Epithelial cell of proximal tubule (primary cell): Measurements from ENCODE around the gene ITPR2. TPM values are rescaled to one million over a fixed set of nuclear protein-coding genes. Genes with fewer than 3 reads are reported as not detected.

Experiments
- DNase-seq: peaks from one replicate; pipeline ENCODE4 v3.0.0-alpha.2; 2011; ENCODE audit warnings: low read depth
- H3K4me3 ChIP-seq: 2 replicates; pipeline ENCODE4 v1.5.1; 2011; ENCODE audit warnings: low read depth, mild to moderate bottlenecking, low read length
- CTCF ChIP-seq: conservative IDR thresholded peaks from 2 replicates; pipeline ENCODE4 v1.5.1; 2012; ENCODE audit warnings: low read depth, mild to moderate bottlenecking, low read length
- total RNA-seq: library from RNA; depleted of rRNA; stranded (reverse); fragments of >200 nt; gene quantifications from 2 replicates; pipeline ENCODE4 v1.2.3, GENCODE V29; 2015

ITPR2 gene
- total RNA-seq, 1 donor from 2014 or later: 13.5 TPM

- no peak for TF ChIP-seq CTCF
- H3K4me3 ChIP-seq: no peak overlapping the region
- no peak for DNase-seq
Observed at GRCh38 chr12:26563552-26563951, 269.4 kb downstream of the ITPR2 start.

DNA sequence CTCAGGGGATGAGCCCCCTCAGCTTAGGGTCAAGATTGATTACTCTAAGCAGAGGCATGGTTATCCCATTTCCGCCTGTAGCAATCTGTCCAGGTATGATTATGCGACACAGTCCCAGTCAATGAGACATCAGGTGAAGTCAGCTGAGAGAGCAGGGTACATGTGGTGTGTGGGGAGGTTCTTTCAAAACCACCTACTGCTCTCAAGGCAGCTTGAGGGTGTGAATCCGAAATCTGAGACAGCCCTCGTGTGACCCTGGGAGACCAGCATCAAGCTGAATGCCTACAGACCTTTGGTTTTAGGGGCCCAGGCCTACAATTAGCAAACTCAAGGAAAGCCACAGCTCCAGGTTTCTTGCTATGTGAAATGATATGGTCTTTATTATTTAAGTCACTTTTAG lies 275.7 kb downstream of the ITPR2 start:
- H3K4me3 ChIP-seq: no peak overlapping the region
- TF ChIP-seq CTCF: no peak
- DNase-seq: no peak

- DNase-seq: no peak
- H3K4me3 ChIP-seq: no peak overlapping the region
- no peak for TF ChIP-seq CTCF
Observed at GRCh38 chr12:26556916-26557315, 276.1 kb downstream of the ITPR2 start.

DNA sequence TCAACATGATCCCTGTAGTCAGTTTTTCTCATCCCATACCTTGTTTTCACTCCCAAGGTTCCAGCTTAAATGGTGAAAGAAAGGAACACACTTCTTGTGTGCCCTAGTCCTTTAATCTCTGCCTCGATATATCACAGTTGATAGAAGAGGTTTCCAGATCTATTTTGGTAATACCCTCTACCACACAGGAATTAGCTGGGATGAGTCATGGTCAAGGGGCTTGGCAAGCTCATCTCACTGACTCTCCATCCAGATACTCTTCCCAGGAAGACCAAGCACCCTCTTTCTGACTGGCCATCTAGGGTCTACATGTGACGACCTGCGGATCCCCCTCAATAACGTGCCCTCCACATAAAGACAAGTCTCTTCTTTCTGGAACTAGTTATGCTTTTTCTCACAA lies 277.9 kb downstream of the ITPR2 start:
- DNase-seq: no peak
- H3K4me3 ChIP-seq: no peak overlapping the region
- no peak for TF ChIP-seq CTCF

DNA sequence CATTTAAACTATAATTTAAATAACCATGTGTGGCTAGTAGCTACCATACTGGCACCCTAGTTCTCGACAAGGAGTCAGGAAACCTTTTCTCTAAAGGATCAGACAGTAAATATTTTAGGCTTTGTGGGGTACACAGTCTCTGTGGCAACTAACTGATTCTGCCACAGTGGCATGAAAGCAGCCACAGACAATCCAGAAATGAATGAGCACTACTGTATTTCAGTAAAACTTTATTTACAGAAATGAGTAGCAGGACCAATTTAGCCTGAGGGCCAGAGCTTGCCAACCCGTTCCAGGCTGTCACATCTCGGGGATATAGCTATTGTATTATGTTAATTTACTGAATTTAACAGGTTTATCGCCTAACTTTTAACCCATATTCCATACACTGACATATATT lies 278.7 kb downstream of the ITPR2 start:
- no peak overlapping the region for H3K4me3 ChIP-seq
- TF ChIP-seq CTCF: no peak
- DNase-seq: no peak

DNA sequence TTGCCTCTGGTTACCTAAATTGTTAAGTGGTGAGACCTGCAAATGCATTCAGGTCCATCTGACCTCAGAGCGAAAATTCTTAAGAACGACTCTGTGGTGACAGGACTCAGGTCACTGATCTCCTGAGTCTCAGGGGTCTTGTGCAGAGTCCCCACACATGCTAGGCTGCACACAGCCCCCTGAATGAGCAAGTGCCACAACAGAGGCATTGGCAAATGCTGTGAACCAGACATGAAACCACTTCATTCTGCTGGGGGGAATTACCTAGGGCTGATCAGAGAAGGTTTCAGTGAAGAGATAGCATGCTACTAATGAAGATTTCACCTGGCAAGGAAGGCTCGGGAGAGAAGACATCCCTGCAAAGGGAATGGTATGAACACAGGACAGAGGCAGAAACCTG lies 281.6 kb downstream of the ITPR2 start:
- no peak for DNase-seq
- H3K4me3 ChIP-seq: no peak overlapping the region
- TF ChIP-seq CTCF: no peak

- no peak overlapping the region for H3K4me3 ChIP-seq
- no peak for TF ChIP-seq CTCF
- no peak for DNase-seq
Observed at GRCh38 chr12:26548227-26548626, 284.8 kb downstream of the ITPR2 start.
